Limb (tissue), 2 donors: ENCODE data around the gene RYR2.
"Not testable (repeated sequence)": the region's sequence is repeated elsewhere in the genome, so short reads cannot be mapped to it uniquely, and the experiment has no call there.

Experiments
- DNase-seq, 2 donors: peaks; one replicate each; pipeline ENCODE4 v3.0.0-alpha.2; 2016; ENCODE audit errors: extremely low spot score in 2 of 2

RYR2 gene

GRCh38 chr1:237327061-237327460, 285.1 kb downstream of the RYR2 start:
- no peak for DNase-seq

- DNase-seq, result no peak
Measured at GRCh38 chr1:237340892-237341291, 298.9 kb downstream of the RYR2 start.

GRCh38 chr1:237341391-237341790, 299.4 kb downstream of the RYR2 start:
- no peak for DNase-seq

- no peak for DNase-seq
Measured at GRCh38 chr1:237342730-237343129, 300.7 kb downstream of the RYR2 start.

GRCh38 chr1:237352747-237353146, 310.8 kb downstream of the RYR2 start:
- no peak for DNase-seq

GRCh38 chr1:237353918-237354317, 311.9 kb downstream of the RYR2 start:
- DNase-seq, result no peak

GRCh38 chr1:237355022-237355421, 313.0 kb downstream of the RYR2 start:
- DNase-seq, result no peak

- DNase-seq, result no peak
Measured at GRCh38 chr1:237358555-237358954, 316.6 kb downstream of the RYR2 start.

- DNase-seq, result no peak
Measured at GRCh38 chr1:237367758-237368157, 325.8 kb downstream of the RYR2 start.

- DNase-seq, result not testable (repeated sequence)
Measured at GRCh38 chr1:237371477-237371876, 329.5 kb downstream of the RYR2 start.

- DNase-seq, result peak; percentile 39 to 87
Measured at GRCh38 chr1:237383791-237384190, 341.8 kb downstream of the RYR2 start.

- no peak for DNase-seq
Measured at GRCh38 chr1:237384213-237384612, 342.2 kb downstream of the RYR2 start.

- peak in 1 of 2 donors; percentile 35 for DNase-seq
Measured at GRCh38 chr1:237386362-237387143, 344.6 kb downstream of the RYR2 start.

- no peak for DNase-seq
Measured at GRCh38 chr1:237387144-237387505, 345.1 kb downstream of the RYR2 start.

- DNase-seq, result no peak
Measured at GRCh38 chr1:237390823-237391222, 348.8 kb downstream of the RYR2 start.

GRCh38 chr1:237393632-237394031, 351.6 kb downstream of the RYR2 start:
- DNase-seq, result no peak

GRCh38 chr1:237394281-237394680, 352.3 kb downstream of the RYR2 start:
- no peak for DNase-seq

- DNase-seq, result no peak
Measured at GRCh38 chr1:237396426-237396825, 354.4 kb downstream of the RYR2 start.

GRCh38 chr1:237398751-237399150, 356.8 kb downstream of the RYR2 start:
- DNase-seq, result no peak

- no peak for DNase-seq
Measured at GRCh38 chr1:237405912-237406311, 363.9 kb downstream of the RYR2 start.

- no peak for DNase-seq
Measured at GRCh38 chr1:237411621-237412020, 369.6 kb downstream of the RYR2 start.

GRCh38 chr1:237416924-237417655, 375.1 kb downstream of the RYR2 start:
- peak in 1 of 2 donors; percentile 10 for DNase-seq

- DNase-seq, result no peak
Measured at GRCh38 chr1:237428809-237429208, 386.8 kb downstream of the RYR2 start.
